ENCODE data around the gene THSD4.

DNA sequence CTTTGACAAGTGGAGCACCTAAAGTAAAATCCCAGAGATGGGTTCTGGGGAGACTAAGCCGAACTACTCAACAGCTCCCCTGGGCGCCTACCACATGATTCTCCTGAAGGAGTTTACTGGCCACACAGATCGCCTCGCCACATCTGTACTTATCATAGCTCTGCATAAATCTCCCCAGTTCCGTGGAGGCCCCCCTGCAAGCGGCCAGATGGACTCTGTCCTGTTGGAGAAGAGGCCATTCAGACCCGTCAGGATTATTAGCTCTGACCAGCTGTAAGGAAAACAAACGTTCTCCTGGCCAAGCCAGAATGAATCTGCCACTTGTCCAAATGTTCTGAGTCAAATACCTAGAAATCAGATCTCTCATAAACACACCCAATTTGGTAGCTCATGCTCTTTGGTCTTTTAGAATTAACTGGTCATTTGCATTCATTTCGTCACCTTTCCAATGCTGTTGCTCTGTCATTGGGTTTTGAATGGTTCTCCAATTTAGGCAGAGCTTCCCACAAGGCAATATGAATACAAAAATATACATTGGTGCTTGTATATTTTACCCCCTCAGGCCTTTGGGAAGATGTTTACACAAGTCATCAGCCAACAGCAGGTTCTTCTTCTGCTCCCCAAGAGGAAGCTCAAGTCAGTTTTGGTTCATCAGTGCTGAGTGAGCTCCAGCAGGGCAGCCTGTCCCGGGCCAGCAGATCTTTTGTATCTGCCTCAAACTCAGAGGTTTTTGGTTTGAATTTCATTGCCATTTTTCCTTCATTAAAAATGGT lies 124.5 kb downstream of the THSD4 start:
- TF ChIP-seq, protein P1, sequence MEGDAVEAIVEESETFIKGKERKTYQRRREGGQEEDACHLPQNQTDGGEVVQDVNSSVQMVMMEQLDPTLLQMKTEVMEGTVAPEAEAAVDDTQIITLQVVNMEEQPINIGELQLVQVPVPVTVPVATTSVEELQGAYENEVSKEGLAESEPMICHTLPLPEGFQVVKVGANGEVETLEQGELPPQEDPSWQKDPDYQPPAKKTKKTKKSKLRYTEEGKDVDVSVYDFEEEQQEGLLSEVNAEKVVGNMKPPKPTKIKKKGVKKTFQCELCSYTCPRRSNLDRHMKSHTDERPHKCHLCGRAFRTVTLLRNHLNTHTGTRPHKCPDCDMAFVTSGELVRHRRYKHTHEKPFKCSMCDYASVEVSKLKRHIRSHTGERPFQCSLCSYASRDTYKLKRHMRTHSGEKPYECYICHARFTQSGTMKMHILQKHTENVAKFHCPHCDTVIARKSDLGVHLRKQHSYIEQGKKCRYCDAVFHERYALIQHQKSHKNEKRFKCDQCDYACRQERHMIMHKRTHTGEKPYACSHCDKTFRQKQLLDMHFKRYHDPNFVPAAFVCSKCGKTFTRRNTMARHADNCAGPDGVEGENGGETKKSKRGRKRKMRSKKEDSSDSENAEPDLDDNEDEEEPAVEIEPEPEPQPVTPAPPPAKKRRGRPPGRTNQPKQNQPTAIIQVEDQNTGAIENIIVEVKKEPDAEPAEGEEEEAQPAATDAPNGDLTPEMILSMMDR (IDR thresholded peaks at IDR 0.05), result no peak
- TF ChIP-seq SIN3A (IDR thresholded peaks at IDR 0.05; ENCODE audit: borderline replicate concordance, insufficient read depth, low read depth, low read length), result no peak
- TF ChIP-seq, protein P2, sequence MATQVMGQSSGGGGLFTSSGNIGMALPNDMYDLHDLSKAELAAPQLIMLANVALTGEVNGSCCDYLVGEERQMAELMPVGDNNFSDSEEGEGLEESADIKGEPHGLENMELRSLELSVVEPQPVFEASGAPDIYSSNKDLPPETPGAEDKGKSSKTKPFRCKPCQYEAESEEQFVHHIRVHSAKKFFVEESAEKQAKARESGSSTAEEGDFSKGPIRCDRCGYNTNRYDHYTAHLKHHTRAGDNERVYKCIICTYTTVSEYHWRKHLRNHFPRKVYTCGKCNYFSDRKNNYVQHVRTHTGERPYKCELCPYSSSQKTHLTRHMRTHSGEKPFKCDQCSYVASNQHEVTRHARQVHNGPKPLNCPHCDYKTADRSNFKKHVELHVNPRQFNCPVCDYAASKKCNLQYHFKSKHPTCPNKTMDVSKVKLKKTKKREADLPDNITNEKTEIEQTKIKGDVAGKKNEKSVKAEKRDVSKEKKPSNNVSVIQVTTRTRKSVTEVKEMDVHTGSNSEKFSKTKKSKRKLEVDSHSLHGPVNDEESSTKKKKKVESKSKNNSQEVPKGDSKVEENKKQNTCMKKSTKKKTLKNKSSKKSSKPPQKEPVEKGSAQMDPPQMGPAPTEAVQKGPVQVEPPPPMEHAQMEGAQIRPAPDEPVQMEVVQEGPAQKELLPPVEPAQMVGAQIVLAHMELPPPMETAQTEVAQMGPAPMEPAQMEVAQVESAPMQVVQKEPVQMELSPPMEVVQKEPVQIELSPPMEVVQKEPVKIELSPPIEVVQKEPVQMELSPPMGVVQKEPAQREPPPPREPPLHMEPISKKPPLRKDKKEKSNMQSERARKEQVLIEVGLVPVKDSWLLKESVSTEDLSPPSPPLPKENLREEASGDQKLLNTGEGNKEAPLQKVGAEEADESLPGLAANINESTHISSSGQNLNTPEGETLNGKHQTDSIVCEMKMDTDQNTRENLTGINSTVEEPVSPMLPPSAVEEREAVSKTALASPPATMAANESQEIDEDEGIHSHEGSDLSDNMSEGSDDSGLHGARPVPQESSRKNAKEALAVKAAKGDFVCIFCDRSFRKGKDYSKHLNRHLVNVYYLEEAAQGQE (IDR thresholded peaks at IDR 0.05; ENCODE audit: insufficient read depth in 1 of 2, low read depth in 2 of 2, low read length in 1 of 2), result no peak
